Psoas muscle (tissue), 8 donors: Measurements from ENCODE around the gene ESR2. TPM values are rescaled to one million over a fixed set of nuclear protein-coding genes. Genes with fewer than 3 reads are reported as not detected.

Experiments used
- ATAC-seq, 4 donors: fragments of 200-7000 bp; cut with Tn5 transposase; one replicate each; pipeline ENCODE4 v1.9.1; 2020; ENCODE audit warnings: moderate library complexity in 3 of 4, mild to moderate bottlenecking in 2 of 4
- DNase-seq, 2 donors: peaks; one replicate each; pipeline ENCODE4 v3.0.0-alpha.2; 2020
- H3K27ac ChIP-seq: fragments of 200-600 bp; one replicate; pipeline ENCODE4 v1.8.0; 2022
- H3K27me3 ChIP-seq, 3 donors: fragments of 200-600 bp in 1 of 3; one replicate each; pipeline versions ENCODE4 v1.6.1 to v1.8.0; 2013 to 2022; ENCODE audit warnings: low read length in 2 of 3, mild to moderate bottlenecking in 2 of 3, moderate library complexity in 1 of 3; ENCODE audit not compliant: insufficient read depth in 3 of 3
- H3K36me3 ChIP-seq, 2 donors: fragments of 200-600 bp in 1 of 2; one replicate each; pipeline versions ENCODE4 v1.6.1 to v1.8.0; 2013 to 2022; ENCODE audit warnings: low read depth in 1 of 2, mild to moderate bottlenecking in 1 of 2, moderate library complexity in 1 of 2; ENCODE audit not compliant: insufficient read depth in 1 of 2
- H3K4me1 ChIP-seq: fragments of 200-600 bp; one replicate; pipeline ENCODE4 v1.8.0; 2022
- H3K4me3 ChIP-seq: fragments of 200-600 bp; one replicate; pipeline ENCODE4 v1.8.0; 2022; ENCODE audit warnings: mild to moderate bottlenecking
- H3K9me3 ChIP-seq: fragments of 200-600 bp; one replicate; pipeline ENCODE4 v1.8.0; 2022
- CTCF ChIP-seq: fragments of 200-600 bp; IDR thresholded peaks from one replicate; pipeline ENCODE4 v1.8.0; 2022; ENCODE audit warnings: antibody characterized with exemption
- WGBS, 3 donors: extraction: QIAGEN DNeasy Blood & Tissue Kit; methylation state at CpG; one replicate each; pipeline versions ENCODE4 v1.1.6 to v1.1.7; 2013; 5-methylcytosine and 5-hydroxymethylcytosine counted together
- intact Hi-C, 2 donors: fragments of 100-400 bp; cut with DNase I; formaldehyde crosslinking; loops; one replicate each; pipeline versions ENCODE4 v1.11.0 to v1.14.2; 2022
- polyA plus RNA-seq, 3 donors: library from polyadenylated mRNA; stranded (reverse); fragments of 200-250 nt; gene quantifications; one replicate each; pipeline ENCODE4 v1.2.3, GENCODE V29; 2013
- total RNA-seq, 4 donors: library from RNA; stranded (reverse); fragmentation: NEBNext Ultra II Directional in 2 of 4; extraction: Animal tissue kit (Norgen Biotek cat#: 25700) in 2 of 4; gene quantifications; one replicate each; pipeline versions ENCODE4 v1.2.1 to v1.2.4, GENCODE V29; 2021 to 2023
- donor health status: healthy with polysubstance abuse.
- donor health status: DM: no; HTN: no; CAD: no; lungs with moderate emphysema.
- donor health status: Bipolar disorder and iron deficiency.
- donor health status: healthy.
- donor health status: DM: yes; HTN: yes; CAD: no.
- donor health status: DM: no; HTN: no; CAD: no.
- donor health status: DM: no; HTN: no; CAD: no.
- donor health status: DM: yes; HTN: yes; CAD: no.

The ESR2 gene
- total and polyA plus RNA-seq, 7 donors = 0.21 to 1.5 (median 0.77) TPM; not detected in 2

- no peak for TF ChIP-seq CTCF
- no peak overlapping the region for H3K27ac ChIP-seq
- peaks cover 15% of the 10 kb centered on the region for H3K4me1 ChIP-seq
- DNase-seq = no peak
- no peaks in the 10 kb centered on the region for H3K27me3 ChIP-seq
- ATAC-seq = no peak
- intact Hi-C loops = loop anchor here in 1 of 2 donors (5.0 kb wide), 1 partner anchor 36 kb away; no protein-coding TSS in a partner anchor
- no peaks in the 10 kb centered on the region for H3K9me3 ChIP-seq
- H3K4me3 ChIP-seq = no peak overlapping the region
- peaks cover 3 to 30% of the 10 kb centered on the region in 2 donors for H3K36me3 ChIP-seq
- 95 to 97% (median 96%) methylated on average over 3 of the region's 3 CpGs for WGBS, 3 donors
These were observed 212.9 kb downstream of the ESR2 start for GRCh38 chr14:64081174-64081746.

- DNase-seq (no peak), ATAC-seq (no peak)
- no peak for TF ChIP-seq CTCF
- Histone ChIP-seq H3K4me3 (no peak overlapping the region), H3K9me3 (no peaks in the 10 kb centered on the region), H3K27me3 (no peaks in the 10 kb centered on the region), H3K27ac (no peak overlapping the region), H3K4me1 (peaks cover 15% of the 10 kb centered on the region), H3K36me3 (peaks cover 3 to 32% of the 10 kb centered on the region in 2 donors)
- intact Hi-C loops = loop anchor here in 1 of 2 donors (5.0 kb wide), 1 partner anchor 37 kb away; no protein-coding TSS in a partner anchor
- WGBS, 3 donors = 96 to 98% (median 97%) methylated on average over 2 of the region's 2 CpGs
These were observed 213.7 kb downstream of the ESR2 start for GRCh38 chr14:64080452-64080851.

GRCh38 chr14:64075613-64076005 is 218.6 kb downstream of the ESR2 start:
- intact Hi-C loops = no loop called here
- H3K4me3 ChIP-seq = no peak overlapping the region
- ATAC-seq (no peak), DNase-seq (no peak)
- WGBS, 3 donors = 68 to 78% (median 73%) methylated on average over 1 of the region's 1 CpG
- no peaks in the 10 kb centered on the region for H3K27me3 ChIP-seq
- peaks cover 3% of the 10 kb centered on the region for H3K4me1 ChIP-seq
- no peak for TF ChIP-seq CTCF
- no peaks in the 10 kb centered on the region for H3K9me3 ChIP-seq
- H3K27ac ChIP-seq = no peak overlapping the region
- peaks cover 3 to 63% of the 10 kb centered on the region in 2 donors for H3K36me3 ChIP-seq

GRCh38 chr14:64074961-64075612 is 219.1 kb downstream of the ESR2 start:
- peaks cover 3% of the 10 kb centered on the region for H3K4me1 ChIP-seq
- ATAC-seq (no peak), DNase-seq (no peak)
- no peak for TF ChIP-seq CTCF
- H3K27me3 ChIP-seq = no peaks in the 10 kb centered on the region
- 64 to 67% (median 67%) methylated on average over 2 of the region's 2 CpGs for WGBS, 3 donors
- no peaks in the 10 kb centered on the region for H3K9me3 ChIP-seq
- no peak overlapping the region for H3K27ac ChIP-seq
- H3K4me3 ChIP-seq = no peak overlapping the region
- intact Hi-C loops = loop anchor here in 1 of 2 donors (5.0 kb wide), 1 partner anchor 37 kb away; no protein-coding TSS in a partner anchor
- peaks cover 3 to 63% of the 10 kb centered on the region in 2 donors for H3K36me3 ChIP-seq
